Mesothelial cell of epicardium (in vitro differentiated cells): Measurements from ENCODE around the gene PDZD11. TPM values are rescaled to one million over a fixed set of nuclear protein-coding genes. Genes with fewer than 3 reads are reported as not detected.
"Not testable (repeated sequence)": the region's sequence is repeated elsewhere in the genome, so short reads cannot be mapped to it uniquely, and the experiment has no call there.

Experiments
- DNase-seq, 2 experiments: peaks; one replicate each; pipeline ENCODE4 v3.0.0; 2021; ENCODE audit warnings: low spot score in 2 of 2; ENCODE audit not compliant: unreplicated experiment in 2 of 2
- H3K27ac Mint-ChIP-seq: 2 replicates; pipeline ENCODE4 v1.8.0; 2021; ENCODE audit warnings: mixed read lengths
- H3K27me3 Mint-ChIP-seq: 2 replicates; pipeline ENCODE4 v1.8.0; 2021; ENCODE audit warnings: low read depth, mixed read lengths
- H3K36me3 Mint-ChIP-seq: 2 replicates; pipeline ENCODE4 v1.8.0; 2021; ENCODE audit warnings: mixed read lengths
- H3K4me1 Mint-ChIP-seq: 2 replicates; pipeline ENCODE4 v1.8.0; 2021; ENCODE audit warnings: mixed read lengths
- H3K4me3 Mint-ChIP-seq: 2 replicates; pipeline ENCODE4 v1.8.0; 2021; ENCODE audit warnings: mild to moderate bottlenecking, moderate library complexity, mixed read lengths
- H3K9me3 Mint-ChIP-seq: 2 replicates; pipeline ENCODE4 v1.8.0; 2021; ENCODE audit warnings: mixed read lengths
- CTCF ChIP-seq: fragments of 200-600 bp; sonication (generic); IDR thresholded peaks from one replicate; pipeline ENCODE4 v1.5.0; 2021; ENCODE audit warnings: antibody characterized with exemption; ENCODE audit not compliant: unreplicated experiment
- total RNA-seq: library from RNA; stranded (reverse); gene quantifications from 3 replicates; pipeline ENCODE4 v1.2.1, GENCODE V29; 2021

Gene PDZD11
- total RNA-seq, 1 donor from 2014 or later, result 32.1 TPM

- Mint-ChIP-seq H3K36me3 (no peaks in the 10 kb centered on the region), H3K4me1 (no peaks in the 10 kb centered on the region), H3K27ac (no peak overlapping the region), H3K27me3 (peaks cover 4% of the 10 kb centered on the region), H3K4me3 (no peak overlapping the region), H3K9me3 (peaks cover 9% of the 10 kb centered on the region)
- DNase-seq, result no peak
- TF ChIP-seq CTCF, result no peak
Measured at GRCh38 chrX:70244881-70245280, 44.8 kb downstream of the PDZD11 start.

GRCh38 chrX:70243601-70244000, 46.1 kb downstream of the PDZD11 start:
- H3K4me3 Mint-ChIP-seq, H3K4me1 Mint-ChIP-seq, H3K9me3 Mint-ChIP-seq, H3K27ac Mint-ChIP-seq, H3K36me3 Mint-ChIP-seq, DNase-seq, H3K27me3 Mint-ChIP-seq: not testable (repeated sequence)

- Mint-ChIP-seq H3K4me1 (no peaks in the 10 kb centered on the region), H3K4me3 (no peak overlapping the region), H3K27ac (no peak overlapping the region), H3K36me3 (no peaks in the 10 kb centered on the region), H3K9me3 (peaks cover 11% of the 10 kb centered on the region), H3K27me3 (peaks cover 4% of the 10 kb centered on the region)
- no peak for DNase-seq
- no peak for TF ChIP-seq CTCF
Measured at GRCh38 chrX:70241501-70241900, 48.2 kb downstream of the PDZD11 start.

- no peaks in the 10 kb centered on the region for H3K4me1 Mint-ChIP-seq
- DNase-seq, result no peak
- no peaks in the 10 kb centered on the region for H3K36me3 Mint-ChIP-seq
- no peak for TF ChIP-seq CTCF
- no peak overlapping the region for H3K4me3 Mint-ChIP-seq
- H3K27ac Mint-ChIP-seq, result no peak overlapping the region
- peaks cover 6% of the 10 kb centered on the region for H3K27me3 Mint-ChIP-seq
- H3K9me3 Mint-ChIP-seq, result peaks cover 11% of the 10 kb centered on the region
Measured at GRCh38 chrX:70240751-70241150, 49.0 kb downstream of the PDZD11 start.

Other genes starting within 250 kb of the PDZD11 start
- gene AWAT2, start 240.0 kb downstream of the PDZD11 start, total RNA-seq, result not detected in 3 replicates
- not detected in 3 replicates for gene OTUD6A, start 227.5 kb downstream of the PDZD11 start, total RNA-seq
- gene IGBP1, start 156.5 kb downstream of the PDZD11 start, total RNA-seq, result 60.1 to 63.9 TPM (median 61.1 TPM) in 3 replicates
- gene DGAT2L6, start 112.4 kb downstream of the PDZD11 start, total RNA-seq, result not detected in 3 replicates
- not detected in 3 replicates for gene AWAT1, start 55.3 kb downstream of the PDZD11 start, total RNA-seq
- 0.94 to 1.1 TPM (median 0.97 TPM) in 3 replicates for gene P2RY4, start 29.7 kb downstream of the PDZD11 start, total RNA-seq
- not detected in 3 replicates for gene ARR3, start 21.6 kb downstream of the PDZD11 start, total RNA-seq
- not detected in 3 replicates for gene RAB41, start 7.8 kb downstream of the PDZD11 start, total RNA-seq
- 12.2 to 13.1 TPM (median 12.7 TPM) in 3 replicates for gene KIF4A, start 177 bp upstream of the PDZD11 start, total RNA-seq
- gene GDPD2, start 133.4 kb upstream of the PDZD11 start, total RNA-seq, result 0.29 to 0.36 TPM (median 0.31 TPM) in 3 replicates
- gene DLG3, start 154.9 kb upstream of the PDZD11 start, total RNA-seq, result 39.1 to 44.0 TPM (median 39.6 TPM) in 3 replicates